K562 (cell line): ENCODE results near the gene NCKIPSD. TPM values are rescaled to one million over a fixed set of nuclear protein-coding genes. Genes with fewer than 3 reads are reported as not detected.

Experiments used
- ATAC-seq: fragments of 200-7000 bp; cut with Tn5 transposase; 3 replicates; pipeline ENCODE4 v1.9.1; 2020; ENCODE audit warnings: moderate library complexity
- BruUV-seq: library from RNA; stranded (reverse); fragments of 400-500 nt; replicated peaks from 2 replicates; lab custom pipeline; 2021; lab: Mats Ljungman, UMichigan
- CTCF ChIA-PET: fragments of 300-600 bp; formaldehyde crosslinking; extraction: SDS; loops from one replicate; lab custom pipeline; 2021; ENCODE audit warnings: low intra/inter-chr PET ratio; lab: Yijun Ruan, JAX
- POLR2A ChIA-PET: fragments of 300-600, 350-650 bp; sonication (Branson Sonifier 250); formaldehyde crosslinking; extraction: SDS; loops from one replicate; lab custom pipeline; 2021; ENCODE audit warnings: antibody characterized with exemption, inconsistent platforms; lab: Yijun Ruan, JAX
- DNase-seq, 4 experiments: peaks; one replicate each; pipeline versions ENCODE4 v3.0.0 to v3.0.0-alpha.2; 2011 to 2018; ENCODE audit warnings: low spot score in 3 of 4, mixed read lengths in 3 of 4; ENCODE audit errors: extremely low read depth in 1 of 4
- FAIRE-seq: peaks from 2 replicates; lab custom pipeline; 2011; peaks lifted over from hg19 to GRCh38; lab: Jason Lieb, UNC
- H2AFZ ChIP-seq: 2 replicates; pipeline ENCODE4 v1.6.0; 2011; ENCODE audit warnings: low read depth, low read length, control low read depth, inconsistent platforms
- H3K27ac ChIP-seq: fragments of 200-600 bp; 3 replicates; pipeline ENCODE4 v1.8.0; 2011; ENCODE audit warnings: low read depth, mild to moderate bottlenecking, control low read depth, inconsistent platforms, low read length, moderate library complexity, mixed read lengths; ENCODE audit errors: extremely low read depth
- H3K27me3 ChIP-seq, 2 experiments: fragments of 300-600 bp in 1 of 2; 2 replicates in 1 of 2; 3 replicates in 1 of 2; pipeline versions ENCODE4 v1.6.0 to v1.8.0; 2011; ENCODE audit warnings: inconsistent platforms in 2 of 2, low read length in 2 of 2, mild to moderate bottlenecking in 1 of 2, mixed read lengths in 1 of 2, moderate library complexity in 1 of 2; ENCODE audit not compliant: control insufficient read depth in 2 of 2, insufficient read depth in 2 of 2
- H3K36me3 ChIP-seq: fragments of 300-600 bp; 3 replicates; pipeline ENCODE4 v1.8.0; 2011; ENCODE audit warnings: mild to moderate bottlenecking, low read length, inconsistent platforms; ENCODE audit not compliant: control insufficient read depth, insufficient read depth
- H3K4me1 ChIP-seq, 2 experiments: fragments of 200-600 bp in 1 of 2; replicated peaks in 1 of 2; 2 replicates in 1 of 2; 3 replicates in 1 of 2; pipeline versions ENCODE4 v1.5.1 to v1.8.0; 2011; ENCODE audit warnings: inconsistent platforms in 2 of 2, low read length in 2 of 2, mild to moderate bottlenecking in 1 of 2, mixed read lengths in 1 of 2, moderate library complexity in 1 of 2; ENCODE audit not compliant: control insufficient read depth in 2 of 2, insufficient read depth in 2 of 2
- H3K4me2 ChIP-seq: 2 replicates; pipeline ENCODE4 v1.6.1; 2011; ENCODE audit warnings: low read length, control low read depth, inconsistent platforms, mixed read lengths; ENCODE audit not compliant: insufficient read depth
- H3K4me3 ChIP-seq: fragments of 200-600 bp; sonication (generic), shearing (Covaris generic); 2 replicates; pipeline ENCODE4 v1.5.1; 2016; ENCODE audit warnings: control low read depth, inconsistent platforms
- H3K79me2 ChIP-seq: fragments of 200-600 bp; 3 replicates; pipeline ENCODE4 v1.8.0; 2011; ENCODE audit warnings: low read length, inconsistent platforms; ENCODE audit not compliant: control insufficient read depth, insufficient read depth
- H3K9ac ChIP-seq, 2 experiments: 2 replicates each; pipeline versions ENCODE4 v1.6.0 to v1.6.1; 2011; ENCODE audit warnings: low read depth in 2 of 2, low read length in 2 of 2, control low read depth in 1 of 2, inconsistent platforms in 1 of 2, mild to moderate bottlenecking in 1 of 2, mixed read lengths in 1 of 2; ENCODE audit not compliant: insufficient read depth in 1 of 2
- H3K9me1 ChIP-seq: one replicate; pipeline ENCODE4 v1.6.0; 2011; ENCODE audit warnings: inconsistent platforms, mild to moderate bottlenecking, low read length, moderate library complexity; ENCODE audit not compliant: control insufficient read depth, insufficient read depth
- H3K9me3 ChIP-seq: replicated peaks from 2 replicates; pipeline ENCODE4 v1.5.1; 2011; ENCODE audit warnings: low read depth, low read length, inconsistent platforms; ENCODE audit not compliant: control insufficient read depth, insufficient read depth
- H4K20me1 ChIP-seq: replicated peaks from 2 replicates; pipeline ENCODE4 v1.6.1; 2011; ENCODE audit warnings: low read length, inconsistent platforms, mixed read lengths; ENCODE audit not compliant: control insufficient read depth, insufficient read depth
- NCOA4 ChIP-seq: fragments of 450-650 bp; IDR thresholded peaks from 2 replicates; pipeline ENCODE4 v1.6.1; 2018; ENCODE audit warnings: mild to moderate bottlenecking; ENCODE audit not compliant: partially characterized antibody
- NUFIP1 ChIP-seq: fragments of 450-650 bp; IDR thresholded peaks from 2 replicates; pipeline ENCODE4 v1.6.1; 2018; ENCODE audit not compliant: partially characterized antibody
- POLR2G ChIP-seq: fragments of 200-400 bp; formaldehyde crosslinking; IDR thresholded peaks from 2 replicates; pipeline ENCODE4 v1.6.1; 2017; ENCODE audit warnings: low read depth, mild to moderate bottlenecking, antibody characterized with exemption, low read length, moderate library complexity
- TARDBP ChIP-seq: fragments of 450-650 bp; IDR thresholded peaks from 2 replicates; pipeline ENCODE4 v1.6.1; 2016
- TEAD1 ChIP-seq, 2 experiments: fragments of 450-650 bp in 1 of 2; sonication (generic) in 1 of 2; formaldehyde crosslinking; IDR thresholded peaks; 2 replicates each; pipeline versions ENCODE4 v1.4.0 to v1.8.0; 2020 to 2022; ENCODE audit warnings: mild to moderate bottlenecking in 2 of 2, missing genetic modification reagents in 1 of 2
- ZBTB17 ChIP-seq: fragments of 450-650 bp; formaldehyde crosslinking; IDR thresholded peaks from 2 replicates; pipeline ENCODE4 v1.4.0; 2020; ENCODE audit warnings: mild to moderate bottlenecking
- ZNF668 ChIP-seq: fragments of 250-450 bp; sonication (Bioruptor Pico); IDR thresholded peaks from 2 replicates; pipeline ENCODE4 v1.8.0; 2022; ENCODE audit warnings: mild to moderate bottlenecking, inconsistent platforms
- WGBS: fragments of 100-300 bp; shearing (Covaris generic); methylation state at CpG from one replicate; pipeline ENCODE4 v1.1.6; 2016; ENCODE audit warnings: low coverage, mixed read lengths; ENCODE audit not compliant: insufficient coverage; ENCODE audit errors: missing lambda C conversion rate; 5-methylcytosine and 5-hydroxymethylcytosine counted together
- in situ Hi-C: fragments of 300-500 bp; cut with MboI; formaldehyde crosslinking; loops from 4 replicates; pipeline ENCODE4 v1.15.0; 2018; ENCODE audit warnings: inconsistent platforms, mixed read lengths
- intact Hi-C: fragments of 100-400 bp; cut with micrococcal nuclease; formaldehyde crosslinking; loops from 2 replicates; pipeline ENCODE4 v1.14.2; 2022
- polyA plus RNA-seq, 8 experiments: library from polyadenylated mRNA; depleted of rRNA in 4 of 8; stranded (reverse) in 5 of 8; unstranded in 3 of 8; fragments of >200 nt; fragmentation: Nextera tagmentation in 2 of 8; fragmentation: Illumina TruSeq in 1 of 8; extraction: Ambion mirVana in 2 of 8; extraction: Trizol in 1 of 8; gene quantifications; 2 replicates each; pipeline versions ENCODE4 v1.2.1 to v1.2.3, GENCODE V29; 2011 to 2014; ENCODE audit warnings: inconsistent platforms in 1 of 8, missing spikeins in 1 of 8
- total RNA-seq, 7 experiments: library from RNA; depleted of rRNA in 6 of 7; stranded (reverse); fragments of >200 nt in 6 of 7; fragmentation: Illumina TruSeq in 2 of 7; extraction: Trizol in 2 of 7; gene quantifications; 2 replicates each; pipeline versions ENCODE4 v1.2.1 to v1.2.3, GENCODE V29; 2011 to 2021; ENCODE audit warnings: low replicate concordance in 1 of 7
- TF ChIP-seq, protein P1 (sequence below): sonication (generic); formaldehyde crosslinking; IDR thresholded peaks from 2 replicates; pipeline ENCODE4 v1.8.1; 2023; ENCODE audit warnings: mild to moderate bottlenecking, missing genetic modification reagents

The NCKIPSD gene
- total and polyA plus RNA-seq, 9 of the 15 experiments (the other 6 are each of a cell fraction or from before 2014, with no cell fraction given) = 0.49 to 24.4 (median 12.3) TPM

DNA sequence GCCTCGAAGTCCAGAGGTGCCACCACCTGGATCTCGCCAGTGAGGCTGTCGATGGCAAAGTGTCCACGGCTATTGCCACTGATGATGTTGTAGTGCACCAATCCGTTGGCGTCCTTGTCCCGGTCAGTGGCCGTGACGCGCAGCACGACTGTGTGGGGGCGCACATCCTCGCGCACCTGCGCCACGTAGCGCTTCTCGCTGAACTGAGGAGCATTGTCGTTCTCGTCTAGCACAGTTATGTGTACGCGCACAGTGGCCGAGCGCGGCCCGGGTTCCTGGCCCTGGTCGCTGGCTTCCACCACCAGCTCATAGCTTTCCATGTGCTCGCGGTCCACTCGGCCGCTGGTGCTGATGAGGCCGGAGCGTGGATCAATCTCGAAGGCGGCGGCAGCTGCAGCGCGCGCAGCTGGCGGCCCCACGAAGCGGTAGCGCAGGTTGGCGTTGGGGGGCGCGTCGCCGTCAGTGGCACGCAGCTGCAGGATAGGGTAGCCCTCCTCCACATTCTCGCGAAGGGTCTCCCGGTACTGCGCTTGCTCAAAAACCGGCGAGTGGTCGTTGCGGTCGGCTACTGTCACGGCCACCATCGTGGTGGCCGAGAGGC, 24.8 kb downstream of the NCKIPSD start:
- ChIA-PET POLR2A (interaction anchor here (1.5 kb wide), 1 partner anchor 9 kb away, joined by 5 read pairs; no protein-coding TSS in a partner anchor), CTCF (no interaction called here)
- Histone ChIP-seq H3K9ac (no peak overlapping the region), H3K4me2 (no peak overlapping the region), H3K27me3 (no peaks in the 10 kb centered on the region; a peak in 1 of 5 replicates), H2AFZ (no peak overlapping the region), H3K9me1 (no peaks in the 10 kb centered on the region), H3K36me3 (no peaks in the 10 kb centered on the region; the same call in 2 of the 3 replicates), H3K9me3 (no peaks in the 10 kb centered on the region), H3K79me2 (no peaks in the 10 kb centered on the region), H3K27ac (no peak overlapping the region), H3K4me3 (no peak overlapping the region), H3K4me1 (peaks cover 2 to 36% of the 10 kb centered on the region in 2 experiments; a peak in 4 of 5 replicates), H4K20me1 (no peaks in the 10 kb centered on the region)
- TF ChIP-seq NCOA4 = no peak
- no peak for TF ChIP-seq TARDBP
- TF ChIP-seq ZNF668 (CRISPR knock-in tag) = no peak
- 0 out of 2 replicates have a peak, but pooled peaks have one; percentile 24 for TF ChIP-seq POLR2G
- WGBS = 85% methylated on average over 21 of the region's 61 CpGs
- intact Hi-C loops (no loop called here), in situ Hi-C loops (no loop called here)
- BruUV-seq = no TSS peak
- ATAC-seq (no peak), FAIRE-seq (no peak), DNase-seq (no peak)

DNA sequence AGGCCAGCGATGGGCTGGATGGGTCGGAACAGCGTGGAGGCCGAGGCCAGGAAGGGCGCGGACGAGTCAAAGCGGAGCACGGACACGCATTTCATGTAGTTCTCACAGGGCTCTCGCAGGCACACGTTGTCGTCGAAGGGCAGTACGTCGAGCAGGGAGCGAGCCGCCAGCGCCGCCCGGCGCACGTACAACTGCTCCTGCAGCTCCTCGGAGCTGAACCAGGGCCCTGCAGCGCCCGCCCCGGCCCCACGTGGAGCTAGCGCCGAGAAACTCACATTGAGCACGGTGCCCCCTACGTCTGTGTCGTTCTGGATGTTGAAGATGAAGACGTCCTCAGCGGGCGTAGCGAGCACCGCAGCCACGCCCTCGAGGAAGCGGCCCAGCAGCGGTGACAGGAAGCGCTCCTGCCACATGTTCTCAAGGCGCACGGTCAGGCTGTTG, 28.9 kb downstream of the NCKIPSD start:
- H3K4me1 ChIP-seq = peaks cover 0 to 14% of the 10 kb centered on the region in 2 experiments; a peak in 2 of 5 replicates
- in situ Hi-C loops (no loop called here), intact Hi-C loops (no loop called here)
- H3K36me3 ChIP-seq = no peaks in the 10 kb centered on the region
- no peaks in the 10 kb centered on the region for H3K79me2 ChIP-seq
- no peak overlapping the region for H3K27ac ChIP-seq
- no peak overlapping the region for H3K9ac ChIP-seq
- H3K9me1 ChIP-seq = no peaks in the 10 kb centered on the region
- no peak for DNase-seq
- BruUV-seq = no TSS peak
- no peak for ATAC-seq
- no peaks in the 10 kb centered on the region; a peak in 1 of 5 replicates for H3K27me3 ChIP-seq
- H3K9me3 ChIP-seq = no peaks in the 10 kb centered on the region
- no peak overlapping the region for H2AFZ ChIP-seq
- H3K4me2 ChIP-seq = no peak overlapping the region
- FAIRE-seq = no peak
- ChIA-PET POLR2A (no interaction called here), CTCF (no interaction called here)
- TF ChIP-seq ZBTB17 (no peak), NUFIP1 (no peak), TEAD1 (CRISPR knock-in tag; IDR thresholded peaks at IDR 0.05) (no peak)
- TF ChIP-seq, protein P1, sequence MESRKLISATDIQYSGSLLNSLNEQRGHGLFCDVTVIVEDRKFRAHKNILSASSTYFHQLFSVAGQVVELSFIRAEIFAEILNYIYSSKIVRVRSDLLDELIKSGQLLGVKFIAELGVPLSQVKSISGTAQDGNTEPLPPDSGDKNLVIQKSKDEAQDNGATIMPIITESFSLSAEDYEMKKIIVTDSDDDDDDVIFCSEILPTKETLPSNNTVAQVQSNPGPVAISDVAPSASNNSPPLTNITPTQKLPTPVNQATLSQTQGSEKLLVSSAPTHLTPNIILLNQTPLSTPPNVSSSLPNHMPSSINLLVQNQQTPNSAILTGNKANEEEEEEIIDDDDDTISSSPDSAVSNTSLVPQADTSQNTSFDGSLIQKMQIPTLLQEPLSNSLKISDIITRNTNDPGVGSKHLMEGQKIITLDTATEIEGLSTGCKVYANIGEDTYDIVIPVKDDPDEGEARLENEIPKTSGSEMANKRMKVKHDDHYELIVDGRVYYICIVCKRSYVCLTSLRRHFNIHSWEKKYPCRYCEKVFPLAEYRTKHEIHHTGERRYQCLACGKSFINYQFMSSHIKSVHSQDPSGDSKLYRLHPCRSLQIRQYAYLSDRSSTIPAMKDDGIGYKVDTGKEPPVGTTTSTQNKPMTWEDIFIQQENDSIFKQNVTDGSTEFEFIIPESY = 0 out of 2 replicates have a peak, but pooled peaks have one; percentile 11
- no peaks in the 10 kb centered on the region for H4K20me1 ChIP-seq
- H3K4me3 ChIP-seq = no peak overlapping the region
- 78% methylated on average over 11 of the region's 45 CpGs for WGBS
